CD4-positive, alpha-beta T cell treated with Interleukin-12 subunit alpha and Interleukin-12 subunit beta, for 1 hour (primary cell): ENCODE data around the gene MICU1.

ENCODE experiments used
- DNase-seq: peaks from one replicate; pipeline ENCODE4 v3.0.0-alpha.2; 2020

MICU1 gene

GRCh38 chr10:72625276-72625607 lies 637 bp downstream of the MICU1 start:
- DNase-seq, result no peak

- no peak for DNase-seq
These were observed 3.6 kb downstream of the MICU1 start for GRCh38 chr10:72622271-72622670.

- no peak for DNase-seq
These were observed 9.2 kb downstream of the MICU1 start for GRCh38 chr10:72616716-72617115.

- no peak for DNase-seq
These were observed 9.9 kb downstream of the MICU1 start for GRCh38 chr10:72615970-72616369.

GRCh38 chr10:72612203-72612826 lies 13.6 kb downstream of the MICU1 start:
- DNase-seq, result no peak

- DNase-seq, result no peak
These were observed 14.1 kb downstream of the MICU1 start for GRCh38 chr10:72611783-72612182.

GRCh38 chr10:72610466-72610865 lies 15.4 kb downstream of the MICU1 start:
- DNase-seq, result no peak

- DNase-seq, result no peak
These were observed 20.8 kb downstream of the MICU1 start for GRCh38 chr10:72605122-72605521.

- DNase-seq, result no peak
These were observed 24.7 kb downstream of the MICU1 start for GRCh38 chr10:72601144-72601543.

GRCh38 chr10:72598769-72599701 lies 26.8 kb downstream of the MICU1 start:
- no peak for DNase-seq

GRCh38 chr10:72597897-72598296 lies 28.0 kb downstream of the MICU1 start:
- no peak for DNase-seq

- no peak for DNase-seq
These were observed 30.4 kb downstream of the MICU1 start for GRCh38 chr10:72595436-72595835.

GRCh38 chr10:72593963-72594362 lies 31.9 kb downstream of the MICU1 start:
- DNase-seq, result no peak

- DNase-seq, result no peak
These were observed 37.6 kb downstream of the MICU1 start for GRCh38 chr10:72588266-72588665.

- DNase-seq, result no peak
These were observed 38.3 kb downstream of the MICU1 start for GRCh38 chr10:72587568-72587967.

- DNase-seq, result no peak
These were observed 51.2 kb downstream of the MICU1 start for GRCh38 chr10:72574636-72575035.

GRCh38 chr10:72573079-72573478 lies 52.8 kb downstream of the MICU1 start:
- DNase-seq, result no peak

- no peak for DNase-seq
These were observed 57.8 kb downstream of the MICU1 start for GRCh38 chr10:72567889-72568640.

- no peak for DNase-seq
These were observed 58.5 kb downstream of the MICU1 start for GRCh38 chr10:72567421-72567820.

- no peak for DNase-seq
These were observed 61.3 kb downstream of the MICU1 start for GRCh38 chr10:72564596-72564995.

- DNase-seq, result peak; percentile 1
These were observed 62.4 kb downstream of the MICU1 start for GRCh38 chr10:72563327-72563932.

- DNase-seq, result no peak
These were observed 64.1 kb downstream of the MICU1 start for GRCh38 chr10:72561745-72562166.

GRCh38 chr10:72557362-72557761 lies 68.5 kb downstream of the MICU1 start:
- DNase-seq, result no peak
